SJSA1 (cell line): ENCODE results near the gene STX3. TPM values are rescaled to one million over a fixed set of nuclear protein-coding genes. Genes with fewer than 3 reads are reported as not detected.
"Not testable (repeated sequence)": the region's sequence is repeated elsewhere in the genome, so short reads cannot be mapped to it uniquely, and the experiment has no call there.

Experiments used
- DNase-seq, 2 experiments: peaks; one replicate each; pipeline ENCODE4 v3.0.0-alpha.2; 2015 to 2020; ENCODE audit warnings: low spot score in 2 of 2, low read depth in 1 of 2
- H3K27ac ChIP-seq: fragments of 250-450 bp; sonication (Bioruptor Pico); 2 replicates; pipeline ENCODE4 v1.5.1; 2020; ENCODE audit warnings: mild to moderate bottlenecking, moderate library complexity
- H3K27me3 ChIP-seq: fragments of 250-450 bp; sonication (Bioruptor Pico); replicated peaks from 2 replicates; pipeline ENCODE4 v1.5.1; 2020; ENCODE audit warnings: mild to moderate bottlenecking, moderate library complexity
- H3K36me3 ChIP-seq: fragments of 250-450 bp; sonication (Bioruptor Pico); 2 replicates; pipeline ENCODE4 v1.5.1; 2020; ENCODE audit warnings: mild to moderate bottlenecking
- H3K4me1 ChIP-seq: fragments of 250-450 bp; sonication (Bioruptor Pico); replicated peaks from 2 replicates; pipeline ENCODE4 v1.6.1; 2021; ENCODE audit warnings: mild to moderate bottlenecking
- H3K4me3 ChIP-seq: fragments of 250-450 bp; sonication (Bioruptor Pico); 2 replicates; pipeline ENCODE4 v1.5.1; 2020; ENCODE audit warnings: mild to moderate bottlenecking
- H3K9me3 ChIP-seq: fragments of 250-450 bp; sonication (Bioruptor Pico); replicated peaks from 2 replicates; pipeline ENCODE4 v1.5.1; 2020; ENCODE audit warnings: mild to moderate bottlenecking
- total RNA-seq: library from RNA; depleted of rRNA; stranded (reverse); fragments of >200 nt; shearing (Covaris generic); gene quantifications from 2 replicates; pipeline ENCODE4 v1.2.3, GENCODE V29; 2014

STX3 gene
- total RNA-seq, 1 experiment from 2014 or later = 29.7 TPM

DNA sequence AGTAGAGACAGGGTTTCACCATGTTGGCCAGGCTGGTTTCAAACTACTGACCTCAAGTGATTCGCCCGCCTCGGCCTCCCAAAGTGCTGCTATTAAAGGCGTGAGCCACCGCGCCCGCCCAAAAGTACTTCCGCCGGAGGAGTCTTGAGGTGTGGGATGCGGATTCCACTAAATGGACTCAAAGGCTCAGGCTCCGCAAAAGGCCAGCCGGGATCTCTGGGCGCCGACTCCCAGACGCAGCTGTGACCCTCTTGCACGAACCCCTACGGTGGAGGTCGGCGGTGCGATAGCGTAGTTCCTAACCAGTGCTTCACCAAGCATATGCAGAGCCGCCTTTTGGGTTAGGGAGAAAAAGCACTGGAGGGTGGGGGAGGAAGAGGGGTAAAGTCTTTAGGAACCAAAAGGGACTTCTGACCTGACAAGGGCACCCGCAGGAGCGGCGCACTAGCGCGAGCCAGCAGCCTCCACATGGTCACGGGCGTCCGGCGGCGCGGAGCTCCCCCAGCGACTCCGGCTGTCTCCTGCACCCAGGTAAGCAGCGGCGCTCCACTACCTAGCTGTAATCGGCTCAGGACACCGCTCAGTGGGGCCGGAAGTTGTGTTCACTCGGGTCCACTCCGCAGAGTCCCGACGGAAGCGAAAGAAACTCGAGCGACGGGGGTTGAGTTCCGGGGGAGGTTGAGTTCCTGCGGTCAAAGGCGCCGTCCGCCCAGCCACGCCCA, 55.2 kb downstream of the STX3 start, which contains the start of gene MRPL16:
Gene MRPL16 (minus strand): TSS at position 590 of the 722 bp plus-strand sequence. CDS start 120 bp downstream, at position 470.
- Histone ChIP-seq H3K4me3 (peak within 1 kb of the TSS; percentile 78), H3K36me3 (peaks cover 43% of the 10 kb centered on the region), H3K27ac (peak within 1 kb of the TSS; percentile 4), H3K9me3 (no peaks in the 10 kb centered on the region), H3K27me3 (peaks cover 6% of the 10 kb centered on the region), H3K4me1 (peaks cover 8% of the 10 kb centered on the region)
- DNase-seq = peak; percentile 89 to 94

DNA sequence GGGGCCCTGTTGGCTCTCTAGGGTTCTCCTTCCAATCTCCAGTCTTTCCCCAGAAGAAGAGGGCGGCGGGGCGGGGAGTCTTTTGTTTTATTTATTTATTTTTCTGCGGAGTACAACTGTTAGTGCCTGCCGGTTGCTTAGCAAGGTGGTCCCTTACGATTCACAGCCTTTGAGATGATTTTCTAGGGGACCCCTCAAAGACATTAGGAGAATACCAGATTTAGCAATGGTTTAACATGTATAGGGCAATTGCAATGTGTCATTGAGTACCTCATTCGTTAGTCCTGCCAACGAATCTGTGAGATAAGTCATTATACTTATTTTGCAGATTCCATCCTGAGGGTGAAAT, 55.7 kb downstream of the STX3 start:
- no peak for DNase-seq
- Histone ChIP-seq H3K4me3 (peak overlapping the region; percentile 78), H3K9me3 (no peaks in the 10 kb centered on the region), H3K4me1 (peaks cover 8% of the 10 kb centered on the region), H3K36me3 (peaks cover 38% of the 10 kb centered on the region), H3K27me3 (peaks cover 6% of the 10 kb centered on the region), H3K27ac (no peak overlapping the region)

DNA sequence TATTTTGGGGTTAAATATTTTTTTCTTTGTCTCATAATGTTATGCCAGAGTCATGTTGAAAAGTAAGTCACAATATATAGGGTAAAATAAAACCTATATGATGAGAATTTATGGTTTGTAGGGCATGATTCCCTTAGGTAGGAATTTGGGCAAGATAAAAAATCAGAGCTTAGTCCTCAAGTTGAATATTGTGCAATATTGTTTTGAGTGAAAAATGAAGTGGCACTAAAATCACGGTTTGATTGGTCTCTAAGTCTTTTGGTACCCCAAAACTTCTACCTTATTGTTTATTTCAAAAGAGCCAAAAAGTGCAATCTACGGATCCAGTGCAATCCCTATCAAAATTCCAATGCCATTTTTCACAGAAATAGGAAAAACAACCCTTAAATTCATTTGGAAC, 57.0 kb downstream of the STX3 start:
- DNase-seq = no peak
- H3K27ac ChIP-seq = no peak overlapping the region
- H3K36me3 ChIP-seq = peaks cover 24% of the 10 kb centered on the region
- peaks cover 14% of the 10 kb centered on the region for H3K27me3 ChIP-seq
- peaks cover 8% of the 10 kb centered on the region for H3K4me1 ChIP-seq
- H3K9me3 ChIP-seq = no peaks in the 10 kb centered on the region
- no peak overlapping the region for H3K4me3 ChIP-seq

DNA sequence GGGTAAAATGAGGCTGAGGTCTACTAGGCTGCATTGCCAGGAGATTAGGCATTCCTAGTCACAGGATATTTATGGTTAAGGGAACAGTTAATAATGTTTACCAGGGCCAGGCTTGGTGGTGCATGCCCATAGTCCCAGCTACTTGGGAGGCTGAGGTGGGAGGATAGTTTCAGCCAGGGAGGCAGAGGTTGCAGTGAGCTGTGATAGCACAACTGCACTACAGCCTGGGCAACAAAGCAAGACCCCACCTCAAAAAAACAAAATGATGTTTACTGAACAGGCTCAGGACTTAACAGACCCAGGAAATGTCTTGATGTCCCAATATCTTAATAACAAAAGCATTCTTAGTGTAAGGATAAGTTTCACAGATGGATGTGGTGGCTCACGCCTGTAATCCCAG, 58.2 kb downstream of the STX3 start:
- peaks cover 13% of the 10 kb centered on the region for H3K36me3 ChIP-seq
- H3K9me3 ChIP-seq = no peaks in the 10 kb centered on the region
- H3K27me3 ChIP-seq = peaks cover 16% of the 10 kb centered on the region
- DNase-seq = no peak
- H3K4me3 ChIP-seq = no peak overlapping the region
- H3K27ac ChIP-seq = no peak overlapping the region
- peaks cover 8% of the 10 kb centered on the region for H3K4me1 ChIP-seq

DNA sequence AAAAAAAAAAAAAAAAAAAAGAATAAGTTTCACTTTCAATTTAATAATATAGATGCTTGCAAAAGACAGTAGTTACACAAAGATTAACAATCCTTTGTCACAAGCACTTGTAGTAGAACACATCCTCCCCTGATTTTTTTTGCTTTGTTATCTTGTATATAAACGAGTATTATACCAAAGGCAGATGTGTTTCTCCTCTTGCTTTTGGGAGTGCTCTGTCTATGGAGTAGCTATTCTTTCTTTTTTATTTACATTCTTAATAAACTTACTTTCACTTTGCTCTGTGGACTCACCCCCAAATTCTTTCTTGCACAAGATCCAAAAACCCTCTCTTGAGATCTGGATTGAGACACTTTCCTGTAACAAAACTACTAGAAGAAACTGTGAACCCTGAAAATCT, 58.8 kb downstream of the STX3 start:
- DNase-seq = no peak
- peaks cover 6% of the 10 kb centered on the region for H3K36me3 ChIP-seq

DNA sequence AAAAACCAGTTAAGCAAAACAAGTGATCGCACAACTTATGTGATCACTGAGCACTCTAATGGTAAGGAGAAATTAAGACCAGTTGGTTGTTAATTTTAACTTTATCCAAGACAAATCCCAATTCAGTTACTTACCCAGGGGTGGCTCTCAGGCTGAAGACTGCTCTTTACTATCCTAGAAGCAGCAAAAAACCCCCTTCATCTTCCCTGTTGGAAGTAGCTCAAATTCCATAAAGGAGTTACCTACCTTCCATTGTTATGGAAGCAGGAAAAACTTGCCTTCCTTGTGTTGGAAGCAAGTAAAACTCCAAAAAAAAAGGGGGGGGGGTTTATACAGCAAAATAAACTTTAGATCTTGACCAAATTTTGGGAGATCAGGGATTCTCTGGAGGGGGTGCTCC, 60.6 kb downstream of the STX3 start:
- Histone ChIP-seq H3K9me3 (no peaks in the 10 kb centered on the region), H3K36me3 (no peaks in the 10 kb centered on the region), H3K27me3 (peaks cover 26% of the 10 kb centered on the region)

More for the DNA sequence above, 58.8 kb downstream of the STX3 start:
- Histone ChIP-seq H3K9me3 (no peaks in the 10 kb centered on the region), H3K4me1 (peaks cover 8% of the 10 kb centered on the region), H3K27ac (no peak overlapping the region), H3K4me3 (no peak overlapping the region), H3K27me3 (peaks cover 16% of the 10 kb centered on the region)

DNA sequence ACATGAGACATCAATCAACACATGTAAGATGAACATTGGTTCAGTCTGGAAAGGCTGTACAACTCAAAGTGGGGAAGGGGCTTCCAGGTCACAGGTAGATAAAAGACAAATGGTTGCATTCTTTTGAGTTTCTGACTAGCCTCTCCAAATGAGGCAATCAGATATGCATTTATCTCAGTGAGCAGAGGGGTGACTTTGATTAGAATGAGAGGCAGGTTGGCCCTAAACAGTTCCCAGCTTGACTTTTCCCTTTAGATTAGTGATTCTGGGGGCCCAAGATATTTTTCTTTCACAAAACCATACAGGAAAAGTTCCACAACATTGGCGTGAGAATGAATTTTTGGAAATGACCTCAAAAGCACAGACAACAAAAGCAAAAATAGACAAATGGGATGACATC, 61.3 kb downstream of the STX3 start:
- H3K4me3 ChIP-seq, H3K36me3 ChIP-seq, DNase-seq, H3K27ac ChIP-seq, H3K9me3 ChIP-seq, H3K4me1 ChIP-seq: not testable (repeated sequence)
- peaks cover 26% of the 10 kb centered on the region for H3K27me3 ChIP-seq

More for the DNA sequence above, 60.6 kb downstream of the STX3 start:
- DNase-seq = no peak
- Histone ChIP-seq H3K4me3 (no peak overlapping the region), H3K27ac (no peak overlapping the region), H3K4me1 (peaks cover 4% of the 10 kb centered on the region)

DNA sequence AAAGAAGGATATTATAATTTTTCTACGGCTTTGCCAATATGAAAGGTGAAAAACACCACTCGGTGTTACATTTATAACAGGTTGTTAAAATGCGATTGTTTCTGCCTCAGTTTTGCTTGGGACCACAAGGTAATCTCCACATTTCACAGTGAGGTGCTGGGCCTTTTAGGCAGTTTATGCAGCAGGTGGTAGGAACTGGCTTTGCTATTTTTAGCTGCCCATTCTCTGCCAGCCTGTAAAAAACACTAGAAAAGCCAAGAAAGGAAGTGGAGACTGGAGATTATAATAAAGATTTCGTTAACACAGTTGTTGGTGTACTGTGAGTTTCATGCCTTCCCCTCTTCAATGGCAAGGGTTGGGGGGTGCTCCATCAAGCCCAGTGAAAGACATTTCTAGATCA, 63.4 kb downstream of the STX3 start:
- no peaks in the 10 kb centered on the region for H3K4me1 ChIP-seq
- peaks cover 35% of the 10 kb centered on the region for H3K27me3 ChIP-seq
- H3K36me3 ChIP-seq = no peaks in the 10 kb centered on the region
- H3K9me3 ChIP-seq = no peaks in the 10 kb centered on the region
- H3K4me3 ChIP-seq = no peak overlapping the region
- H3K27ac ChIP-seq = no peak overlapping the region
- DNase-seq = no peak

DNA sequence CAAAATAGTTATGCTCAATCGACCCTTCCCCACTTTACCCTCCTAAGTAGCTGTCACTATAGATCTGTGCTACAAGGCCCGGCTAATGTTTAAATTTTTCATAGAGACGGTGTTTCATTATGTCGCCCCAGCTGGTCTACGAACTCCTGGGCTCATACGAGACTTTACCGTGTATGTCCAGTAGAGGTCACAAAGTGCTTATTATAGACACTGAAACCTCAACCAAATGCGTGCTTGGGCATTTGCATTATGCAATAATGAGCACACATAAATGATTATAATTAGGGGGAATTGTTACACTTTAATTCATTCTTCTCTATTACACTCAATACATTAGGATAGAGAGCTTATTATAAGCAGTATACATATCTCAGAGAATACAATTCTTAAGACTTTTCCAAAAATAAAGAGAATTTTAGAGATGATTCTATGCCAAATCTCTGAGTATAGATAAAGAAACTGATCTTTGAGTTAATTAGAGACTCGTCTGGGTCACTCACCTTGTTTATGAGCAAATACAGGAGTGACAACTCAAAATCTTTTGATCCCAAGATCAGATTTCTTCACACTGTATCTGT, 67.9 kb downstream of the STX3 start:
- Histone ChIP-seq H3K36me3 (no peaks in the 10 kb centered on the region), H3K4me1 (no peaks in the 10 kb centered on the region), H3K27ac (no peak overlapping the region), H3K9me3 (no peaks in the 10 kb centered on the region), H3K4me3 (no peak overlapping the region), H3K27me3 (peaks cover 23% of the 10 kb centered on the region)
- DNase-seq = peak in 1 of 2 experiments; percentile 36

DNA sequence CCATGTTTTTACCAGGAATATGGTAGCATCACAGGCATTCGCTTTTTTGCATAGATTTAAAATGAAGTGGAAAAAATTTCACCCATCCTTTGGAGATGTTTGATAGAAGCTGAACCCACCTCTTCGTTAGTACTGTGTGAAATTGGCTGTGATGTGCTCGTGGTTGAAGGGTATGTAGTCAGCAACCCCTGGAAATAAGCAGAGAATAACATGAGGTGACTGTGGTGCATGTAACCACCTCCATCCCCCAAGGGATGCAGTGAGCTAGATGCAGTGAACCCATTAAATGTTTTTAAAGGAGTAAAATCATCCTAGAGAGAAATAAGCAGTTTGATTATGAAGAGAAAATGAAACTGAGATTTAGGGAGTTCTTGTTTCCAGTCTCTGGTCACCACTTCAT, 74.2 kb downstream of the STX3 start:
- Histone ChIP-seq H3K9me3 (no peaks in the 10 kb centered on the region), H3K4me1 (no peaks in the 10 kb centered on the region), H3K27me3 (peaks cover 8% of the 10 kb centered on the region; the same call in 1 of the 2 replicates), H3K4me3 (no peak overlapping the region), H3K27ac (no peak overlapping the region), H3K36me3 (no peaks in the 10 kb centered on the region)
- no peak for DNase-seq

DNA sequence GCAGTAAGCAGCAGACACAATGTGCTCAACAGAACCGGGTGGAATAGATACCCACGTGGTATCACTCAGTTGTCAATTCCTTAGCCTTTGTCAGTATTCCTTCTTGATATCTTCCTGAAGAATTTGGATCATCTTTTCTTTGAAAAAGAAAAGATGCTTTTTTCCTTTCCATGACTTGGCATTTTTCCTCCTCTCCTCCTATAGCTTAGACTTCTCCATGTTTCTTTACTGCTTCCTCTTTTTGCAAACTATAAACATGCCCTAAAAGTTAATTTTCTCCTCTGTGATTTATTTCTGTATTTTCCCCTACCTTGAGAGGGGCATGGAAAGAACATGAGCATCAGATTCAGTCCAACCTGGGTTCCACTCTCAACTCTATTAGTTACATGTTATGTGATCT, 78.4 kb downstream of the STX3 start:
- no peak overlapping the region for H3K27ac ChIP-seq
- peaks cover 24% of the 10 kb centered on the region; the same call in 1 of the 2 replicates for H3K27me3 ChIP-seq
- no peaks in the 10 kb centered on the region for H3K4me1 ChIP-seq
- H3K36me3 ChIP-seq = no peaks in the 10 kb centered on the region
- no peak for DNase-seq
- H3K4me3 ChIP-seq = no peak overlapping the region
- H3K9me3 ChIP-seq = no peaks in the 10 kb centered on the region

DNA sequence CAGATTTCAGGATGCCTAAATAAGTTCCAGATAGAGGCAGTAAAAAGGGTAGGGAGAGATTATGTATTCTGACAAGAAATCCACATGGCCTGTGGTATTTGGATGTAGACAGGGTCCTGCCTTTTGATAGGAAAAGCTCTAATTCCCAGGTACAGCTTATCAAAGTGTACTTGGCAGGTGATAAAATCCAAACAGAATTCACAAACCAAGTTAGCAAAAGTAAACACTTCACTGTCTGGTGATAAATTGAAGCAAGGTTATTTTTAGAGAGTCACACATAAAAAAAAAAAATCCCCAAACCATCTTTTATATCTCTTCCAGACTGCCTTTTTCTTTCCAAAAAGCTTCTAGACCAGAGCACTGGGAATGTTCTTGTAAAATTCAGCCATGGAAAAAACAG, 84.4 kb downstream of the STX3 start:
- Histone ChIP-seq H3K36me3 (no peaks in the 10 kb centered on the region), H3K27ac (no peak overlapping the region), H3K4me1 (no peaks in the 10 kb centered on the region), H3K9me3 (no peaks in the 10 kb centered on the region), H3K27me3 (peaks cover 20% of the 10 kb centered on the region; the same call in 1 of the 2 replicates), H3K4me3 (no peak overlapping the region)
- DNase-seq = no peak

DNA sequence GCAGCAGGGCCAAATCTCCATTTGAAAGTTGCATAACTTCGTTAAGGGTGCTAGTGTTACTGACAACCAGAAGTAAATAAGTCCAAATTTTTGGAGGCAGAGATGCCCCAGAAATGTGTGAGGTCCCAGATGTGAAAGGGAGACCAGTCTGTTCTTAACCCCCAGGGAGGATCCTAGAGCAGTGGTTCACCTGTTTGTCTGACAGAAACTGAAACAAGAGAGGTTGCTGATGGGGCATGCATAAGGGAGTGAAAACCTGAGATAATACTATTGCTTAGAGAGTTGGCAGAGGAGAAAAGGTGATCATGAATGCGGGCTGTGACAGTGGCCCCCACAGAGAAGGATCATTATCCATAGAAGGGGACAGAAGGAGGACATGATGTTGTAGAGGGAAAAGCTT, 86.3 kb downstream of the STX3 start:
- no peak overlapping the region for H3K27ac ChIP-seq
- H3K4me1 ChIP-seq = no peaks in the 10 kb centered on the region
- peaks cover 16% of the 10 kb centered on the region; the same call in 1 of the 2 replicates for H3K27me3 ChIP-seq
- DNase-seq = no peak
- H3K36me3 ChIP-seq = no peaks in the 10 kb centered on the region
- H3K4me3 ChIP-seq = no peak overlapping the region
- H3K9me3 ChIP-seq = no peaks in the 10 kb centered on the region

DNA sequence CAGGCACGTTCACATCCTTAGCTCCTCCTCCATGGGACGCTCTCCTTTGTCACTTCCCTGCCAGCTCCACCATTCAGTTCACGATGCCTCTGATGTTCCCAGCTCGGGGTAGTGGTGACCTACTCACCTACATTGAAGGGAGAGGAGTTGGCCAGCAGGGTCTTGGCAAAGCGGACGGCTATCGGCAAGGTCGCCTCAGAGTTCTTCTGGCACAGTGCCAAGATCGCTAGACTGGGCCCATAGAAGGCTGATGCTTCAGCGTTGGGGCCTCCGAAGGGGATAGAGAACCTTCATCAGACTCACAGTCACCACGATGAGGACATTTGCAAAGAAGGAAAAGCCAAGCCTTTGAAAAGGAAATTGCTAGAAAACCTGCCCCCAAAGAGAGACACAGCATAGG, 87.1 kb downstream of the STX3 start:
- DNase-seq = no peak
- peaks cover 15% of the 10 kb centered on the region; the same call in 1 of the 2 replicates for H3K27me3 ChIP-seq
- no peaks in the 10 kb centered on the region for H3K9me3 ChIP-seq
- H3K4me1 ChIP-seq = no peaks in the 10 kb centered on the region
- H3K36me3 ChIP-seq = no peaks in the 10 kb centered on the region
- H3K4me3 ChIP-seq = no peak overlapping the region
- no peak overlapping the region for H3K27ac ChIP-seq
